Ovary (tissue), 3 donors: Measurements from ENCODE around the gene TMUB2.
"Not testable (repeated sequence)": the region's sequence is repeated elsewhere in the genome, so short reads cannot be mapped to it uniquely, and the experiment has no call there.

ENCODE experiments used
- CTCF ChIP-seq, 3 donors: fragments of 450-650 bp in 2 of 3; fragments of 200-600 bp in 1 of 3; IDR thresholded peaks; one replicate each; pipeline versions ENCODE4 v1.5.1 to v1.8.0; 2016 to 2022; ENCODE audit warnings: antibody characterized with exemption in 3 of 3, mild to moderate bottlenecking in 1 of 3
- EP300 ChIP-seq: sonication (generic); formaldehyde crosslinking; IDR thresholded peaks from one replicate; pipeline ENCODE4 v1.6.1; 2017; ENCODE audit warnings: antibody characterized with exemption
- POLR2A ChIP-seq: fragments of 450-650 bp; IDR thresholded peaks from one replicate; pipeline ENCODE4 v1.6.1; 2017; ENCODE audit warnings: antibody characterized with exemption, mild to moderate bottlenecking, moderate library complexity
- donor health status: DM: no; HTN: no; CAD: no.

GRCh38 chr17:44237886-44238285, 51.1 kb downstream of the TMUB2 start:
- not testable (repeated sequence) for TF ChIP-seq POLR2A; CTCF (IDR thresholded peaks at IDR 0.05); EP300
